HCT116 (cell line): ENCODE data around the gene ADH6. TPM values are rescaled to one million over a fixed set of nuclear protein-coding genes. Genes with fewer than 3 reads are reported as not detected.

Source experiments
- ATAC-seq: fragments of 200-7000 bp; cut with Tn5 transposase; 2 replicates; pipeline ENCODE4 v1.9.1; 2020; ENCODE audit warnings: mild to moderate bottlenecking, moderate library complexity
- BruUV-seq: library from RNA; stranded (reverse); fragments of 400-500 nt; replicated peaks from 2 replicates; lab custom pipeline; 2021; lab: Mats Ljungman, UMichigan
- CTCF ChIA-PET: fragments of 300-600 bp; sonication (Branson Sonifier 250); formaldehyde crosslinking; loops from one replicate; lab custom pipeline; 2021; ENCODE audit warnings: antibody characterized with exemption; lab: Charles Lee
- POLR2A ChIA-PET: fragments of 300-600, 350-600 bp; sonication (Branson Sonifier 250); formaldehyde crosslinking; loops from one replicate; lab custom pipeline; 2021; ENCODE audit warnings: antibody characterized with exemption; lab: Charles Lee
- RAD21 ChIA-PET, 2 experiments: fragments of 300-600 bp; sonication (Branson Sonifier 250); formaldehyde crosslinking; loops; one replicate each; lab custom pipeline; 2023; ENCODE audit warnings: low total read pairs in 2 of 2; ENCODE audit not compliant: uncharacterized antibody in 2 of 2, unreplicated experiment in 2 of 2, low non-redundant PET in 1 of 2; lab: Charles Lee
- DNase-seq: peaks from one replicate; pipeline ENCODE4 v3.0.0-alpha.2; 2010; ENCODE audit warnings: low read depth, low spot score
- H2AFZ ChIP-seq: fragments of 200-600 bp; shearing (Covaris generic), sonication (generic); 2 replicates; pipeline ENCODE4 v1.6.1; 2017; ENCODE audit warnings: low read depth, mixed run types, mixed read lengths, antibody characterized with exemption, low read length; ENCODE audit not compliant: poor library complexity, severe bottlenecking
- H3K27ac ChIP-seq: 2 replicates; pipeline ENCODE4 v1.5.1; 2012; ENCODE audit warnings: low read depth, low read length
- H3K27me3 ChIP-seq: fragments of 200-600 bp; sonication (generic); 2 replicates; pipeline ENCODE4 v1.6.1; 2016; ENCODE audit warnings: mixed run types, low read length, mixed read lengths; ENCODE audit not compliant: insufficient read depth
- H3K36me3 ChIP-seq, 2 experiments: fragments of 200-500 bp in 1 of 2; fragments of 200-600 bp in 1 of 2; sonication (Bioruptor generic) in 1 of 2; sonication (generic) in 1 of 2; 2 replicates each; pipeline versions ENCODE4 v1.5.1 to v1.6.1; 2014 to 2016; ENCODE audit warnings: low read length in 2 of 2, inconsistent platforms in 1 of 2, mixed read lengths in 1 of 2, mixed run types in 1 of 2; ENCODE audit not compliant: insufficient read depth in 2 of 2, control insufficient read depth in 1 of 2
- H3K4me1 ChIP-seq, 2 experiments: fragments of 200-600 bp in 1 of 2; sonication (generic) in 1 of 2; 2 replicates each; pipeline versions ENCODE4 v1.5.1 to v1.6.1; 2012 to 2017; ENCODE audit warnings: low read length in 2 of 2, inconsistent platforms in 1 of 2, mild to moderate bottlenecking in 1 of 2, mixed read lengths in 1 of 2, mixed run types in 1 of 2, moderate library complexity in 1 of 2; ENCODE audit not compliant: insufficient read depth in 2 of 2, control insufficient read depth in 1 of 2
- H3K4me2 ChIP-seq: fragments of 200-600 bp; sonication (generic); 2 replicates; pipeline ENCODE4 v1.6.1; 2017; ENCODE audit warnings: mixed run types, low read length, mixed read lengths
- H3K4me3 ChIP-seq, 2 experiments: fragments of 200-600 bp in 1 of 2; sonication (generic) in 1 of 2; replicated peaks in 1 of 2; 2 replicates each; pipeline ENCODE4 v1.5.1; 2011 to 2016; ENCODE audit warnings: low read length in 2 of 2, control low read depth in 1 of 2, low read depth in 1 of 2, mild to moderate bottlenecking in 1 of 2, mixed read lengths in 1 of 2, mixed run types in 1 of 2
- H3K79me2 ChIP-seq: fragments of 200-600 bp; sonication (generic); 2 replicates; pipeline ENCODE4 v1.6.1; 2017; ENCODE audit warnings: mild to moderate bottlenecking, mixed run types, low read length, moderate library complexity, mixed read lengths; ENCODE audit not compliant: insufficient read depth
- H3K9ac ChIP-seq: fragments of 200-600 bp; sonication (generic); 2 replicates; pipeline ENCODE4 v1.6.1; 2016; ENCODE audit warnings: low read length, mixed read lengths
- H3K9me2 ChIP-seq: fragments of 200-600 bp; sonication (generic), shearing (Covaris generic); 2 replicates; pipeline ENCODE4 v1.6.1; 2017; ENCODE audit warnings: mixed run types, mild to moderate bottlenecking, moderate library complexity; ENCODE audit not compliant: insufficient read depth
- H3K9me3 ChIP-seq, 2 experiments: fragments of 200-500 bp in 1 of 2; fragments of 200-600 bp in 1 of 2; sonication (Bioruptor generic) in 1 of 2; sonication (generic) in 1 of 2; 2 replicates each; pipeline ENCODE4 v1.6.1; 2014 to 2017; ENCODE audit warnings: low read length in 2 of 2, mixed read lengths in 2 of 2, inconsistent platforms in 1 of 2, low read depth in 1 of 2, mild to moderate bottlenecking in 1 of 2, mixed run types in 1 of 2, moderate library complexity in 1 of 2; ENCODE audit not compliant: control insufficient read depth in 1 of 2, insufficient read depth in 1 of 2
- H4K20me1 ChIP-seq: fragments of 200-600 bp; sonication (generic), shearing (Covaris generic); 2 replicates; pipeline ENCODE4 v1.6.1; 2017; ENCODE audit warnings: mixed run types, mild to moderate bottlenecking, moderate library complexity; ENCODE audit not compliant: insufficient read depth
- EGR1 ChIP-seq: IDR thresholded peaks from 2 replicates; pipeline ENCODE4 v1.6.1; 2012; ENCODE audit warnings: low read depth
- ELF1 ChIP-seq: IDR thresholded peaks from 2 replicates; pipeline ENCODE4 v1.6.1; 2012; ENCODE audit warnings: low read depth, borderline replicate concordance
- EZH2phosphoT487 ChIP-seq: fragments of 200-600 bp; IDR thresholded peaks from 2 replicates; pipeline ENCODE4 v1.6.1; 2018; ENCODE audit warnings: antibody characterized with exemption, borderline replicate concordance
- POLR2AphosphoS5 ChIP-seq: IDR thresholded peaks from 2 replicates; pipeline ENCODE4 v1.6.1; 2011; ENCODE audit warnings: mild to moderate bottlenecking, low read depth, low read length, moderate library complexity
- YY1 ChIP-seq: IDR thresholded peaks from 2 replicates; pipeline ENCODE4 v1.6.1; 2011; ENCODE audit warnings: low read length, low read depth, moderate library complexity, mild to moderate bottlenecking; ENCODE audit not compliant: insufficient replicate concordance; ENCODE audit errors: extremely low read depth
- ZNF274 ChIP-seq: fragments of 200-500 bp; sonication (Bioruptor generic); IDR thresholded peaks from 2 replicates; pipeline ENCODE4 v1.6.1; 2014; ENCODE audit warnings: mild to moderate bottlenecking, low read depth, low read length, inconsistent platforms
- intact Hi-C: fragments of 100-400 bp; cut with micrococcal nuclease; formaldehyde crosslinking; loops from 2 replicates; pipeline ENCODE4 v1.10.0; 2022
- total RNA-seq: library from RNA; stranded (reverse); gene quantifications from one replicate; pipeline ENCODE4 v1.2.1, GENCODE V29; 2021; ENCODE audit not compliant: unreplicated experiment
- TF ChIP-seq, protein P1 (sequence below): IDR thresholded peaks from 2 replicates; pipeline ENCODE4 v1.6.1; 2011; ENCODE audit warnings: mild to moderate bottlenecking, low read length, moderate library complexity; ENCODE audit not compliant: insufficient replicate concordance; ENCODE audit errors: extremely low read depth
- TF ChIP-seq, protein P2 (sequence below): IDR thresholded peaks from 2 replicates; pipeline ENCODE4 v1.6.1; 2012
- TF ChIP-seq, protein P3 (sequence below), 3 experiments: fragments of 200-600 bp in 1 of 3; sonication (generic) in 1 of 3; IDR thresholded peaks in 2 of 3; conservative IDR thresholded peaks in 1 of 3; 2 replicates each; pipeline ENCODE4 v1.5.1; 2012 to 2017; ENCODE audit warnings: low read depth in 2 of 3, low read length in 2 of 3, antibody characterized with exemption in 1 of 3, borderline replicate concordance in 1 of 3, control low read depth in 1 of 3, mild to moderate bottlenecking in 1 of 3, mixed read lengths in 1 of 3, mixed run types in 1 of 3, moderate library complexity in 1 of 3; ENCODE audit not compliant: insufficient read depth in 1 of 3

The ADH6 gene
- total RNA-seq, 1 experiment from 2014 or later, result not detected

DNA sequence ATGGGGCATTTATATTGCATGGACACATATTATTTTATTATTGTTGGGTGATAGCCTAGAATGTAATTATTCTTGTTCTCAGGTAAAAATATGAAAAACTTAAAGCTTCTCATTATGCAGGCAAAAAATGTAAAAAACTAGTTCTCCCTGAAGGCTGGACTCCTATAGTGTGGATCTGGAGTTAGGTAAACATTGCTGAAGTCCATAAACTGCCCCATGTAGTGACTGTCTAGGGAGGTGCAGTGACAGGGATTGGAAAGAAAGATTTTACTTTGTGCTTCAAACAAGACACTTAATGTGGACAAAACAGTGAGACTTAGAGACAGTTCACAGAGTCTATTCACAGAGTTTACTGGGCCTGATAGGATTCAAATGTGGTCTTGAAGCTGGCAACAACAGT lies 17.0 kb downstream of the ADH6 start:
- no TSS peak for BruUV-seq
- ChIA-PET RAD21 (no interaction called here), CTCF (interaction anchor here (1.2 to 1.4 kb wide), 2 partner anchors 261 to 606 kb away, joined by 3 to 5 read pairs; no protein-coding TSS in a partner anchor), POLR2A (no interaction called here)
- H4K20me1 ChIP-seq, result no peaks in the 10 kb centered on the region
- H2AFZ ChIP-seq, result no peak overlapping the region
- H3K9me3 ChIP-seq, result no peaks in the 10 kb centered on the region
- intact Hi-C loops, result no loop called here
- no peaks in the 10 kb centered on the region for H3K36me3 ChIP-seq
- H3K4me1 ChIP-seq, result no peaks in the 10 kb centered on the region
- no peak for ATAC-seq
- H3K79me2 ChIP-seq, result no peaks in the 10 kb centered on the region
- H3K27me3 ChIP-seq, result no peaks in the 10 kb centered on the region
- H3K4me3 ChIP-seq, result no peak overlapping the region
- TF ChIP-seq, protein P1, sequence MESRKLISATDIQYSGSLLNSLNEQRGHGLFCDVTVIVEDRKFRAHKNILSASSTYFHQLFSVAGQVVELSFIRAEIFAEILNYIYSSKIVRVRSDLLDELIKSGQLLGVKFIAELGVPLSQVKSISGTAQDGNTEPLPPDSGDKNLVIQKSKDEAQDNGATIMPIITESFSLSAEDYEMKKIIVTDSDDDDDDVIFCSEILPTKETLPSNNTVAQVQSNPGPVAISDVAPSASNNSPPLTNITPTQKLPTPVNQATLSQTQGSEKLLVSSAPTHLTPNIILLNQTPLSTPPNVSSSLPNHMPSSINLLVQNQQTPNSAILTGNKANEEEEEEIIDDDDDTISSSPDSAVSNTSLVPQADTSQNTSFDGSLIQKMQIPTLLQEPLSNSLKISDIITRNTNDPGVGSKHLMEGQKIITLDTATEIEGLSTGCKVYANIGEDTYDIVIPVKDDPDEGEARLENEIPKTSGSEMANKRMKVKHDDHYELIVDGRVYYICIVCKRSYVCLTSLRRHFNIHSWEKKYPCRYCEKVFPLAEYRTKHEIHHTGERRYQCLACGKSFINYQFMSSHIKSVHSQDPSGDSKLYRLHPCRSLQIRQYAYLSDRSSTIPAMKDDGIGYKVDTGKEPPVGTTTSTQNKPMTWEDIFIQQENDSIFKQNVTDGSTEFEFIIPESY, result no peak
- TF ChIP-seq YY1, result no peak
- no peak for TF ChIP-seq ZNF274
- TF ChIP-seq EGR1, result no peak
- no peak for TF ChIP-seq ELF1
- no peak for TF ChIP-seq POLR2AphosphoS5
- TF ChIP-seq EZH2phosphoT487, result no peak
- TF ChIP-seq, protein P2, sequence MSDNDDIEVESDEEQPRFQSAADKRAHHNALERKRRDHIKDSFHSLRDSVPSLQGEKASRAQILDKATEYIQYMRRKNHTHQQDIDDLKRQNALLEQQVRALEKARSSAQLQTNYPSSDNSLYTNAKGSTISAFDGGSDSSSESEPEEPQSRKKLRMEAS, result no peak
- TF ChIP-seq, protein P3, sequence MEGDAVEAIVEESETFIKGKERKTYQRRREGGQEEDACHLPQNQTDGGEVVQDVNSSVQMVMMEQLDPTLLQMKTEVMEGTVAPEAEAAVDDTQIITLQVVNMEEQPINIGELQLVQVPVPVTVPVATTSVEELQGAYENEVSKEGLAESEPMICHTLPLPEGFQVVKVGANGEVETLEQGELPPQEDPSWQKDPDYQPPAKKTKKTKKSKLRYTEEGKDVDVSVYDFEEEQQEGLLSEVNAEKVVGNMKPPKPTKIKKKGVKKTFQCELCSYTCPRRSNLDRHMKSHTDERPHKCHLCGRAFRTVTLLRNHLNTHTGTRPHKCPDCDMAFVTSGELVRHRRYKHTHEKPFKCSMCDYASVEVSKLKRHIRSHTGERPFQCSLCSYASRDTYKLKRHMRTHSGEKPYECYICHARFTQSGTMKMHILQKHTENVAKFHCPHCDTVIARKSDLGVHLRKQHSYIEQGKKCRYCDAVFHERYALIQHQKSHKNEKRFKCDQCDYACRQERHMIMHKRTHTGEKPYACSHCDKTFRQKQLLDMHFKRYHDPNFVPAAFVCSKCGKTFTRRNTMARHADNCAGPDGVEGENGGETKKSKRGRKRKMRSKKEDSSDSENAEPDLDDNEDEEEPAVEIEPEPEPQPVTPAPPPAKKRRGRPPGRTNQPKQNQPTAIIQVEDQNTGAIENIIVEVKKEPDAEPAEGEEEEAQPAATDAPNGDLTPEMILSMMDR (IDR thresholded peaks at IDR 0.05 in 2 of 3, conservative IDR thresholded peaks at IDR 0.05 in 1 of 3; ENCODE audit: borderline replicate concordance in 1 of 3, insufficient read depth in 1 of 3, low read depth in 2 of 3, low read length in 2 of 3), result no peak
- TF ChIP-seq, all 23 proteins: peak for 0
- Histone ChIP-seq H3K4me2 (no peak overlapping the region), H3K27ac (no peak overlapping the region), H3K9ac (no peak overlapping the region), H3K9me2 (no peaks in the 10 kb centered on the region)
- no peak for DNase-seq
